ENCODE data around the gene PLEKHO1. TPM values are rescaled to one million over a fixed set of nuclear protein-coding genes. Genes with fewer than 3 reads are reported as not detected.

Gene PLEKHO1
- total RNA-seq, 1 experiment from 2014 or later, result 27.0 TPM

GRCh38 chr1:150118716-150119115, 31.0 kb upstream of the PLEKHO1 start:
- POLR2A ChIA-PET, result no interaction called here
- no peak overlapping the region for H3K4me3 Mint-ChIP-seq
- peaks cover 21% of the 10 kb centered on the region for H3K36me3 Mint-ChIP-seq
- H3K27ac Mint-ChIP-seq, result no peak overlapping the region
- H3K27me3 Mint-ChIP-seq (ENCODE audit: low read depth), result peaks cover 3% of the 10 kb centered on the region; the same call in 1 of the 2 replicates
- CTCF ChIA-PET, result no interaction called here
- no peak for DNase-seq (ENCODE audit: low spot score)
- TF ChIP-seq FOXK1 (CRISPR knock-in tag; IDR thresholded peaks at IDR 0.05) (no peak), ETV6 (CRISPR knock-in tag; IDR thresholded peaks at IDR 0.05) (no peak)
- peaks cover 16% of the 10 kb centered on the region for H3K9me3 Mint-ChIP-seq
- ATAC-seq, result no peak
- H3K4me1 Mint-ChIP-seq, result no peaks in the 10 kb centered on the region

GRCh38 chr1:150121236-150121862, 28.4 kb upstream of the PLEKHO1 start:
- no peaks in the 10 kb centered on the region for H3K4me1 Mint-ChIP-seq
- H3K36me3 Mint-ChIP-seq, result no peaks in the 10 kb centered on the region
- peaks cover 3% of the 10 kb centered on the region; the same call in 1 of the 2 replicates for H3K9me3 Mint-ChIP-seq
- no peaks in the 10 kb centered on the region for H3K27me3 Mint-ChIP-seq (ENCODE audit: low read depth)
- H3K27ac Mint-ChIP-seq, result no peak overlapping the region; the same call in 1 of the 2 replicates
- DNase-seq (ENCODE audit: low spot score), result no peak
- no peak overlapping the region for H3K4me3 Mint-ChIP-seq
- ChIA-PET CTCF (no interaction called here), POLR2A (no interaction called here)
- no peak for ATAC-seq
- no peak for TF ChIP-seq NR3C1 (CRISPR knock-in tag; conservative IDR thresholded peaks at IDR 0.05; ENCODE audit: low read depth)

- H3K4me1 Mint-ChIP-seq, result no peaks in the 10 kb centered on the region
- no peaks in the 10 kb centered on the region for H3K36me3 Mint-ChIP-seq
- CTCF ChIA-PET, result no interaction called here
- TF ChIP-seq NFE2L1 (CRISPR knock-in tag; IDR thresholded peaks at IDR 0.05), result no peak
- H3K27me3 Mint-ChIP-seq (ENCODE audit: low read depth), result no peaks in the 10 kb centered on the region
- DNase-seq (ENCODE audit: low spot score), result no peak
- H3K27ac Mint-ChIP-seq, result no peak overlapping the region
- POLR2A ChIA-PET, result no interaction called here
- H3K9me3 Mint-ChIP-seq, result peaks cover 3% of the 10 kb centered on the region; the same call in 1 of the 2 replicates
- no peak overlapping the region for H3K4me3 Mint-ChIP-seq
- ATAC-seq, result no peak
Measured at GRCh38 chr1:150126811-150127210, 22.9 kb upstream of the PLEKHO1 start.

- Mint-ChIP-seq H3K27me3 (ENCODE audit: low read depth) (no peaks in the 10 kb centered on the region), H3K4me1 (no peaks in the 10 kb centered on the region), H3K27ac (no peak overlapping the region), H3K4me3 (no peak overlapping the region), H3K36me3 (no peaks in the 10 kb centered on the region), H3K9me3 (peaks cover 3% of the 10 kb centered on the region; the same call in 1 of the 2 replicates)
- no peak for DNase-seq (ENCODE audit: low spot score)
- ATAC-seq, result no peak
- POLR2A ChIA-PET, result no interaction called here
- CTCF ChIA-PET, result no interaction called here
- TF ChIP-seq ZNF121 (CRISPR knock-in tag; IDR thresholded peaks at IDR 0.05), result no peak
- no peak for TF ChIP-seq JAZF1 (CRISPR knock-in tag; IDR thresholded peaks at IDR 0.05)
- TF ChIP-seq NR3C1 (CRISPR knock-in tag; conservative IDR thresholded peaks at IDR 0.05; ENCODE audit: low read depth), result no peak
- TF ChIP-seq ZNF263 (CRISPR knock-in tag; IDR thresholded peaks at IDR 0.05; ENCODE audit: low read depth), result no peak
- no peak for TF ChIP-seq CREB1 (CRISPR knock-in tag; IDR thresholded peaks at IDR 0.05)
- TF ChIP-seq ZNF512 (CRISPR knock-in tag; IDR thresholded peaks at IDR 0.05; ENCODE audit: borderline replicate concordance), result no peak
- TF ChIP-seq EMX1 (CRISPR knock-in tag; IDR thresholded peaks at IDR 0.05), result no peak
- no peak for TF ChIP-seq IRF2 (CRISPR knock-in tag; IDR thresholded peaks at IDR 0.05; ENCODE audit: borderline replicate concordance, low read depth)
- TF ChIP-seq AFF4 (CRISPR knock-in tag; IDR thresholded peaks at IDR 0.05; ENCODE audit: borderline replicate concordance), result no peak
- no peak for TF ChIP-seq JUN (CRISPR knock-in tag; IDR thresholded peaks at IDR 0.05)
- TF ChIP-seq TEAD1 (CRISPR knock-in tag; IDR thresholded peaks at IDR 0.05), result no peak
- TF ChIP-seq ZNF671 (CRISPR knock-in tag; IDR thresholded peaks at IDR 0.05), result no peak
- TF ChIP-seq PREB (CRISPR knock-in tag; IDR thresholded peaks at IDR 0.05; ENCODE audit: borderline replicate concordance), result no peak
- no peak for TF ChIP-seq CDX4 (CRISPR knock-in tag; IDR thresholded peaks at IDR 0.05; ENCODE audit: borderline replicate concordance)
- TF ChIP-seq HMGXB4 (CRISPR knock-in tag; IDR thresholded peaks at IDR 0.05), result no peak
Measured at GRCh38 chr1:150127464-150127863, 22.3 kb upstream of the PLEKHO1 start.
